H9 (cell line): Measurements from ENCODE around the gene KDM4C. TPM values are rescaled to one million over a fixed set of nuclear protein-coding genes. Genes with fewer than 3 reads are reported as not detected.

Source experiments
- DNase-seq: peaks from one replicate; pipeline ENCODE4 v3.0.0-alpha.2; 2017
- H2AFZ ChIP-seq: one replicate; pipeline ENCODE4 v1.6.1; 2013; ENCODE audit warnings: mild to moderate bottlenecking, low read length, control low read depth, moderate library complexity
- H2AK5ac ChIP-seq: 2 replicates; pipeline ENCODE4 v1.6.1; 2013; ENCODE audit warnings: low read length, control low read depth, mixed read lengths; ENCODE audit not compliant: insufficient read length
- H2BK120ac ChIP-seq: one replicate; pipeline ENCODE4 v1.6.1; 2013; ENCODE audit warnings: low read depth, mild to moderate bottlenecking, low read length, control low read depth, inconsistent platforms; ENCODE audit not compliant: poor library complexity, severe bottlenecking
- H2BK12ac ChIP-seq: 2 replicates; pipeline ENCODE4 v1.6.1; 2013; ENCODE audit warnings: low read length, control low read depth, mixed read lengths, low read depth; ENCODE audit not compliant: insufficient read length
- H2BK15ac ChIP-seq: 2 replicates; pipeline ENCODE4 v1.6.1; 2013; ENCODE audit warnings: low read depth, low read length, control low read depth
- H2BK20ac ChIP-seq: one replicate; pipeline ENCODE4 v1.6.1; 2013; ENCODE audit warnings: low read depth, mild to moderate bottlenecking, low read length, control low read depth, inconsistent platforms; ENCODE audit not compliant: poor library complexity, severe bottlenecking
- H2BK5ac ChIP-seq: 2 replicates; pipeline ENCODE4 v1.6.1; 2013; ENCODE audit warnings: low read length, control low read depth, mixed read lengths; ENCODE audit not compliant: insufficient read length
- H3K14ac ChIP-seq: 2 replicates; pipeline ENCODE4 v1.6.1; 2013; ENCODE audit warnings: low read length, control low read depth; ENCODE audit not compliant: insufficient read depth
- H3K18ac ChIP-seq: 2 replicates; pipeline ENCODE4 v1.6.1; 2013; ENCODE audit warnings: low read depth, mild to moderate bottlenecking, mixed read lengths, low read length, control low read depth; ENCODE audit not compliant: insufficient read length
- H3K23ac ChIP-seq: 2 replicates; pipeline ENCODE4 v1.6.1; 2013; ENCODE audit warnings: low read length, control low read depth, mixed read lengths, low read depth; ENCODE audit not compliant: insufficient read length
- H3K23me2 ChIP-seq: 2 replicates; pipeline ENCODE4 v1.6.1; 2013; ENCODE audit warnings: low read depth, mild to moderate bottlenecking, mixed read lengths, low read length, control low read depth; ENCODE audit not compliant: insufficient read length, poor library complexity, severe bottlenecking
- H3K27ac ChIP-seq: 2 replicates; pipeline ENCODE4 v1.5.1; 2013; ENCODE audit warnings: low read length, control low read depth, mixed read lengths, low read depth; ENCODE audit not compliant: insufficient read length
- H3K27me3 ChIP-seq: 2 replicates; pipeline ENCODE4 v1.6.1; 2013; ENCODE audit warnings: low read length, control low read depth, inconsistent platforms; ENCODE audit not compliant: insufficient read depth
- H3K4ac ChIP-seq: 2 replicates; pipeline ENCODE4 v1.6.1; 2013; ENCODE audit warnings: low read depth, mild to moderate bottlenecking, control low read depth, inconsistent platforms, low read length, moderate library complexity
- H3K4me1 ChIP-seq: 2 replicates; pipeline ENCODE4 v1.6.1; 2013; ENCODE audit warnings: low read length, control low read depth, inconsistent platforms; ENCODE audit not compliant: insufficient read depth
- H3K4me2 ChIP-seq: 2 replicates; pipeline ENCODE4 v1.6.1; 2013; ENCODE audit warnings: low read length, control low read depth, mixed read lengths; ENCODE audit not compliant: insufficient read length, insufficient read depth
- H3K56ac ChIP-seq: 2 replicates; pipeline ENCODE4 v1.6.1; 2013; ENCODE audit warnings: low read depth, mild to moderate bottlenecking, mixed read lengths, low read length, control low read depth; ENCODE audit not compliant: insufficient read length
- H3K79me1 ChIP-seq: 2 replicates; pipeline ENCODE4 v1.6.1; 2013; ENCODE audit warnings: low read depth, mild to moderate bottlenecking, moderate library complexity, low read length, control low read depth, inconsistent platforms; ENCODE audit not compliant: insufficient read depth, poor library complexity, severe bottlenecking
- H3K79me2 ChIP-seq: 2 replicates; pipeline ENCODE4 v1.6.1; 2013; ENCODE audit warnings: low read length, control low read depth, inconsistent platforms; ENCODE audit not compliant: insufficient read depth
- H3K9ac ChIP-seq: 2 replicates; pipeline ENCODE4 v1.6.1; 2013; ENCODE audit warnings: low read length, control low read depth, mixed read lengths; ENCODE audit not compliant: insufficient read length; ENCODE audit errors: extremely low read depth
- H3K9me3 ChIP-seq: one replicate; pipeline ENCODE4 v1.6.1; 2013; ENCODE audit warnings: low read depth, low read length, inconsistent platforms; ENCODE audit not compliant: control insufficient read depth
- H3T11ph ChIP-seq: one replicate; pipeline ENCODE4 v1.6.1; 2013; ENCODE audit warnings: mild to moderate bottlenecking, low read length, control low read depth, inconsistent platforms
- H4K20me1 ChIP-seq: one replicate; pipeline ENCODE4 v1.6.1; 2013; ENCODE audit not compliant: control insufficient read depth, insufficient read length, insufficient read depth
- H4K5ac ChIP-seq: 2 replicates; pipeline ENCODE4 v1.6.1; 2013; ENCODE audit warnings: low read depth, mild to moderate bottlenecking, mixed read lengths, low read length, control low read depth; ENCODE audit not compliant: insufficient read length
- H4K8ac ChIP-seq: replicated peaks from 2 replicates; pipeline ENCODE4 v1.6.1; 2013; ENCODE audit warnings: low read length, control low read depth, mixed read lengths, low read depth; ENCODE audit not compliant: insufficient read length
- H4K91ac ChIP-seq: 2 replicates; pipeline ENCODE4 v1.6.1; 2013; ENCODE audit warnings: low read depth, mild to moderate bottlenecking, moderate library complexity, mixed read lengths, low read length, control low read depth; ENCODE audit not compliant: insufficient read length
- H3K27ac Mint-ChIP-seq, 3 experiments: 2 replicates in 2 of 3; 3 replicates in 1 of 3; pipeline ENCODE4 v1.8.0; 2020 to 2021; ENCODE audit warnings: mixed read lengths in 3 of 3, mild to moderate bottlenecking in 1 of 3, moderate library complexity in 1 of 3
- H3K27me3 Mint-ChIP-seq: 2 replicates; pipeline ENCODE4 v1.8.0; 2021; ENCODE audit warnings: low read depth, mild to moderate bottlenecking, moderate library complexity, mixed read lengths
- H3K36me3 Mint-ChIP-seq, 3 experiments: 2 replicates in 2 of 3; 3 replicates in 1 of 3; pipeline ENCODE4 v1.8.0; 2020 to 2021; ENCODE audit warnings: low read depth in 3 of 3, mixed read lengths in 3 of 3; ENCODE audit not compliant: insufficient read depth in 1 of 3
- H3K4me1 Mint-ChIP-seq, 2 experiments: 2 replicates each; pipeline ENCODE4 v1.8.0; 2020; ENCODE audit warnings: mixed read lengths in 2 of 2
- H3K4me3 Mint-ChIP-seq, 2 experiments: 2 replicates in 1 of 2; 3 replicates in 1 of 2; pipeline ENCODE4 v1.8.0; 2020 to 2021; ENCODE audit warnings: mild to moderate bottlenecking in 2 of 2, mixed read lengths in 2 of 2, moderate library complexity in 1 of 2
- H3K9me3 Mint-ChIP-seq, 2 experiments: 2 replicates in 1 of 2; 3 replicates in 1 of 2; pipeline ENCODE4 v1.8.0; 2020; ENCODE audit warnings: mild to moderate bottlenecking in 2 of 2, mixed read lengths in 2 of 2, moderate library complexity in 1 of 2
- CTCF ChIP-seq: fragments of 200-600 bp; sonication (generic); conservative IDR thresholded peaks from 3 replicates; pipeline ENCODE4 v1.8.0; 2021; ENCODE audit warnings: antibody characterized with exemption, mild to moderate bottlenecking
- WGBS: extraction: QIAGEN DNeasy Blood & Tissue Kit; methylation state at CpG from one replicate; pipeline ENCODE4 v1.1.7; 2013; ENCODE audit warnings: missing lambda C conversion rate, low lambda C conversion rate, mixed read lengths; ENCODE audit not compliant: insufficient read length; ENCODE audit errors: extremely low coverage; 5-methylcytosine and 5-hydroxymethylcytosine counted together
- total RNA-seq: library from RNA; stranded (reverse); gene quantifications from 2 replicates; pipeline ENCODE4 v1.2.1, GENCODE V29; 2021

Gene KDM4C
- total RNA-seq, 1 experiment from 2014 or later, result 24.0 TPM

GRCh38 chr9:7008411-7008810 is 250.6 kb downstream of the KDM4C start:
- no peak overlapping the region for H2BK20ac ChIP-seq
- H4K20me1 ChIP-seq, result peaks cover 4% of the 10 kb centered on the region
- H2BK120ac ChIP-seq, result no peak overlapping the region
- H4K91ac ChIP-seq, result no peak overlapping the region
- no peaks in the 10 kb centered on the region for H3K27me3 Mint-ChIP-seq
- H3K27me3 ChIP-seq, result no peaks in the 10 kb centered on the region
- no peaks in the 10 kb centered on the region for H3K4me1 ChIP-seq
- H4K5ac ChIP-seq, result no peak overlapping the region
- H2AFZ ChIP-seq, result no peak overlapping the region
- WGBS, result no CpG with 5 or more reads among the region's 2 CpGs
- no peaks in the 10 kb centered on the region for H3K79me2 ChIP-seq
- no peak overlapping the region for H4K8ac ChIP-seq
- H3K27ac ChIP-seq, result no peak overlapping the region
- no peaks in the 10 kb centered on the region for H3K23me2 ChIP-seq
- no peak overlapping the region for H2AK5ac ChIP-seq
- H2BK5ac ChIP-seq, result no peak overlapping the region
- H3K4me1 Mint-ChIP-seq, result peaks cover 0 to 8% of the 10 kb centered on the region in 2 experiments; a peak in 2 of 4 replicates
- H3K9me3 Mint-ChIP-seq, result no peaks in the 10 kb centered on the region
- H2BK15ac ChIP-seq, result no peak overlapping the region
- no peak for DNase-seq
- H3K79me1 ChIP-seq, result no peaks in the 10 kb centered on the region
- no peak overlapping the region for H3K27ac Mint-ChIP-seq
- no peak for TF ChIP-seq CTCF
- no peak overlapping the region for H3K4me3 Mint-ChIP-seq
- H3K56ac ChIP-seq, result no peak overlapping the region
- H3K18ac ChIP-seq, result no peak overlapping the region
- H2BK12ac ChIP-seq, result no peak overlapping the region
- H3T11ph ChIP-seq, result no peak overlapping the region
- no peak overlapping the region for H3K23ac ChIP-seq
- H3K14ac ChIP-seq, result no peak overlapping the region
- no peak overlapping the region for H3K4me2 ChIP-seq
- no peaks in the 10 kb centered on the region for H3K9me3 ChIP-seq
- no peak overlapping the region for H3K9ac ChIP-seq
- peaks cover 4 to 20% (median 15%) of the 10 kb centered on the region in 3 experiments; a peak in 6 of 7 replicates for H3K36me3 Mint-ChIP-seq
- H3K4ac ChIP-seq, result no peak overlapping the region
